Measurements from ENCODE around the gene LRPPRC.
"Not testable (repeated sequence)": the region's sequence is repeated elsewhere in the genome, so short reads cannot be mapped to it uniquely, and the experiment has no call there.

The LRPPRC gene

DNA sequence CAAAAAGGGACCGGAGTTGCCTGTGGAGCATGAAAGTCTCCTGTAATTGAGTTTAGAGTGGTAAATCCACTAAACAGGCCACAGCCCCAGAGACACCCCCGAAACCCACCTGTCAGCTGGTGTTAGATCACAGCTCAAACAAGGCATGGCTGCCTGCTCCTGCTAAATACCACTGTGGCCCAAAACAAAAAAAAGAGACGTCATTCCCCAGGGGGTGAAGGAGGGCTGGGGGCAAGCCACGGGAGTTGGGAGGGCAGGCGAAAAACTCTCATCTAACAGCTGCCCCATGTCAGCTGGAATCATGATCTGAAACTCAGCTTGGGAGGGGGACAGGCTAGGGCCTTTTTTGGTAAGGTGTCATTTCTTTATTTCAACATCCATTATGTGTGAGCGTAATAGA, 42.5 kb upstream of the LRPPRC start:
- H3K27me3 ChIP-seq (ENCODE audit: insufficient read depth, poor library complexity, severe bottlenecking): no peaks in the 10 kb centered on the region
- no peak for TF ChIP-seq SPI1 (IDR thresholded peaks at IDR 0.05; ENCODE audit: borderline replicate concordance, low read depth)
- TF ChIP-seq, protein P1, sequence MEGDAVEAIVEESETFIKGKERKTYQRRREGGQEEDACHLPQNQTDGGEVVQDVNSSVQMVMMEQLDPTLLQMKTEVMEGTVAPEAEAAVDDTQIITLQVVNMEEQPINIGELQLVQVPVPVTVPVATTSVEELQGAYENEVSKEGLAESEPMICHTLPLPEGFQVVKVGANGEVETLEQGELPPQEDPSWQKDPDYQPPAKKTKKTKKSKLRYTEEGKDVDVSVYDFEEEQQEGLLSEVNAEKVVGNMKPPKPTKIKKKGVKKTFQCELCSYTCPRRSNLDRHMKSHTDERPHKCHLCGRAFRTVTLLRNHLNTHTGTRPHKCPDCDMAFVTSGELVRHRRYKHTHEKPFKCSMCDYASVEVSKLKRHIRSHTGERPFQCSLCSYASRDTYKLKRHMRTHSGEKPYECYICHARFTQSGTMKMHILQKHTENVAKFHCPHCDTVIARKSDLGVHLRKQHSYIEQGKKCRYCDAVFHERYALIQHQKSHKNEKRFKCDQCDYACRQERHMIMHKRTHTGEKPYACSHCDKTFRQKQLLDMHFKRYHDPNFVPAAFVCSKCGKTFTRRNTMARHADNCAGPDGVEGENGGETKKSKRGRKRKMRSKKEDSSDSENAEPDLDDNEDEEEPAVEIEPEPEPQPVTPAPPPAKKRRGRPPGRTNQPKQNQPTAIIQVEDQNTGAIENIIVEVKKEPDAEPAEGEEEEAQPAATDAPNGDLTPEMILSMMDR (IDR thresholded peaks at IDR 0.05; ENCODE audit: insufficient read depth, low read length): no peak
- TF ChIP-seq, protein P2, sequence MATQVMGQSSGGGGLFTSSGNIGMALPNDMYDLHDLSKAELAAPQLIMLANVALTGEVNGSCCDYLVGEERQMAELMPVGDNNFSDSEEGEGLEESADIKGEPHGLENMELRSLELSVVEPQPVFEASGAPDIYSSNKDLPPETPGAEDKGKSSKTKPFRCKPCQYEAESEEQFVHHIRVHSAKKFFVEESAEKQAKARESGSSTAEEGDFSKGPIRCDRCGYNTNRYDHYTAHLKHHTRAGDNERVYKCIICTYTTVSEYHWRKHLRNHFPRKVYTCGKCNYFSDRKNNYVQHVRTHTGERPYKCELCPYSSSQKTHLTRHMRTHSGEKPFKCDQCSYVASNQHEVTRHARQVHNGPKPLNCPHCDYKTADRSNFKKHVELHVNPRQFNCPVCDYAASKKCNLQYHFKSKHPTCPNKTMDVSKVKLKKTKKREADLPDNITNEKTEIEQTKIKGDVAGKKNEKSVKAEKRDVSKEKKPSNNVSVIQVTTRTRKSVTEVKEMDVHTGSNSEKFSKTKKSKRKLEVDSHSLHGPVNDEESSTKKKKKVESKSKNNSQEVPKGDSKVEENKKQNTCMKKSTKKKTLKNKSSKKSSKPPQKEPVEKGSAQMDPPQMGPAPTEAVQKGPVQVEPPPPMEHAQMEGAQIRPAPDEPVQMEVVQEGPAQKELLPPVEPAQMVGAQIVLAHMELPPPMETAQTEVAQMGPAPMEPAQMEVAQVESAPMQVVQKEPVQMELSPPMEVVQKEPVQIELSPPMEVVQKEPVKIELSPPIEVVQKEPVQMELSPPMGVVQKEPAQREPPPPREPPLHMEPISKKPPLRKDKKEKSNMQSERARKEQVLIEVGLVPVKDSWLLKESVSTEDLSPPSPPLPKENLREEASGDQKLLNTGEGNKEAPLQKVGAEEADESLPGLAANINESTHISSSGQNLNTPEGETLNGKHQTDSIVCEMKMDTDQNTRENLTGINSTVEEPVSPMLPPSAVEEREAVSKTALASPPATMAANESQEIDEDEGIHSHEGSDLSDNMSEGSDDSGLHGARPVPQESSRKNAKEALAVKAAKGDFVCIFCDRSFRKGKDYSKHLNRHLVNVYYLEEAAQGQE (IDR thresholded peaks at IDR 0.05; ENCODE audit: insufficient replicate concordance, low read depth): no peak
- DNase-seq (ENCODE audit: low read depth in 1 of 2, low spot score in 1 of 2): no peak
- H3K27ac ChIP-seq (replicated peaks): no peak overlapping the region
- H3K4me3 ChIP-seq (replicated peaks; ENCODE audit: insufficient read depth, low read length): no peak overlapping the region

DNA sequence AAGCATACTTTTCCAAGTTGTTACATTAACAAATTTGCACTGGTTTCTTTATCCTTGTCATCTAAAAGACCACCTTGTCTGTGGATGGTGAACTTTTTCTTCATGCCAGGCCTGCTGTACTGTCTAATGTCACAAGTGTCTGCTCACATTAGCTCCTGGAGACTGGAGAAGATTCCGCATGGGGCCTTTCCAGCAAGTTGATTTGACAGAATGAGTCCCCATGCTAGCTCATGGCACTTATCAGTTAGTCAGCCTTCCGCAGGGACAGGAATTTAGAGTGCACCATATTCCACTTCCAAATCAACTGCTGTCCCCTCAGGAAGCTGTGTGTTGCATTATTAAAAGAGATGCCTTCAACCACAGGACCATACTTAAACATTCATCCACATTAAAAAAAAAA, 41.4 kb upstream of the LRPPRC start:
- no peak for DNase-seq (ENCODE audit: low read depth in 1 of 2, low spot score in 1 of 2)
- no peaks in the 10 kb centered on the region for H3K27me3 ChIP-seq (ENCODE audit: insufficient read depth, poor library complexity, severe bottlenecking)
- no peak overlapping the region for H3K4me3 ChIP-seq (replicated peaks; ENCODE audit: insufficient read depth, low read length)
- H3K27ac ChIP-seq (replicated peaks): no peak overlapping the region
- TF ChIP-seq, protein P1 (IDR thresholded peaks at IDR 0.05; ENCODE audit: insufficient read depth, low read length): no peak
- TF ChIP-seq SPI1 (IDR thresholded peaks at IDR 0.05; ENCODE audit: borderline replicate concordance, low read depth) (no peak), GABPA (IDR thresholded peaks at IDR 0.05; ENCODE audit: low read depth) (no peak), POLR2AphosphoS5 (IDR thresholded peaks at IDR 0.05; ENCODE audit: low read depth) (no peak)
- TF ChIP-seq, protein P2 (IDR thresholded peaks at IDR 0.05; ENCODE audit: insufficient replicate concordance, low read depth): no peak

DNA sequence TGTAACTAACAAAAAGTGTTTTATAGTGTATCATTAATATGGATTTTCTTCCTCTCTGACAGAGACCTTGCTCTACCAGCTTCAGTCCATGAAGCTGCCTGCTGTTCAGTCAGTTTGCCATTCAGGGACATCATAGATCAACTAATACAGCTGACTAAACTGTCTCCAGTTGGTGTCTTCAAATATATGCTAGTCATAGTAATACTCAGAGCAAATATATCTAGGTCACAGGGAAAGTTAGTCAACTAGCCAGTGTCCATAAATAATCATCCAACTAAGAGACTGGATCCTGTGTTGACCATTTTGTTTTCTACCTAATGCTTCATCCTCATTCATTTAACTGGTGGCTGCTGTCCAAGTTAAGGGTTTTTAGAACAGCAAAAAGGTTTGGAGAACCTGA, 38.2 kb upstream of the LRPPRC start:
- Histone ChIP-seq H3K4me3 (replicated peaks; ENCODE audit: insufficient read depth, low read length) (no peak overlapping the region), H3K27me3 (ENCODE audit: insufficient read depth, poor library complexity, severe bottlenecking) (no peaks in the 10 kb centered on the region), H3K27ac (replicated peaks) (no peak overlapping the region)
- TF ChIP-seq SPI1 (IDR thresholded peaks at IDR 0.05; ENCODE audit: borderline replicate concordance, low read depth) (no peak), POLR2AphosphoS5 (IDR thresholded peaks at IDR 0.05; ENCODE audit: low read depth) (no peak), GABPA (IDR thresholded peaks at IDR 0.05; ENCODE audit: low read depth) (no peak)
- TF ChIP-seq, protein P1 (IDR thresholded peaks at IDR 0.05; ENCODE audit: insufficient read depth, low read length): no peak
- TF ChIP-seq, protein P2 (IDR thresholded peaks at IDR 0.05; ENCODE audit: insufficient replicate concordance, low read depth): no peak
- DNase-seq (ENCODE audit: low read depth in 1 of 2, low spot score in 1 of 2): no peak

DNA sequence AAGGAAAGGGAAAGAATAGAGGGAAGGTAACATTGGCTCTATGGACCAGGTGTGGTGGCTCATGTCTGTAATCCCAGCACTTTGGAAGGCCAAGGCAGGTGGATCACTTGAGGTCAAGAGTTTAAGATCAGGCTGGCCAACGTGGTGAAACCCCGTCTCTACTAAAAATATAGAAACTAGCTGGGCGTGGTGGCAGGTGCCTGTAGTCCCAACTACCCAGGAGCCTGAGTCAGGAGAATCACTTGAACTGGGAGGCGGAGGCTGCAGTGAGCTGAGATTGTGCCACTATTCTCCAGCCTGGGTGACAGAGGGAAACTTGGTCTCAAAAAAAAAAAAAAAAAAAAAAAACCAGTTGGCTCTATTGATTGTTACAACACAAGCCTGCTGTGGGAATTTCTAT, 31.3 kb upstream of the LRPPRC start:
- H3K27me3 ChIP-seq (ENCODE audit: insufficient read depth, poor library complexity, severe bottlenecking); H3K4me3 ChIP-seq (replicated peaks; ENCODE audit: insufficient read depth, low read length); H3K27ac ChIP-seq (replicated peaks); DNase-seq (ENCODE audit: low read depth in 1 of 2, low spot score in 1 of 2): not testable (repeated sequence)
